ENCODE measurements around the gene ZNF343. TPM values are rescaled to one million over a fixed set of nuclear protein-coding genes. Genes with fewer than 3 reads are reported as not detected.

The ZNF343 gene
- total and polyA plus RNA-seq, 2 donors from 2014 or later, result 7.9 to 12.1 TPM

DNA sequence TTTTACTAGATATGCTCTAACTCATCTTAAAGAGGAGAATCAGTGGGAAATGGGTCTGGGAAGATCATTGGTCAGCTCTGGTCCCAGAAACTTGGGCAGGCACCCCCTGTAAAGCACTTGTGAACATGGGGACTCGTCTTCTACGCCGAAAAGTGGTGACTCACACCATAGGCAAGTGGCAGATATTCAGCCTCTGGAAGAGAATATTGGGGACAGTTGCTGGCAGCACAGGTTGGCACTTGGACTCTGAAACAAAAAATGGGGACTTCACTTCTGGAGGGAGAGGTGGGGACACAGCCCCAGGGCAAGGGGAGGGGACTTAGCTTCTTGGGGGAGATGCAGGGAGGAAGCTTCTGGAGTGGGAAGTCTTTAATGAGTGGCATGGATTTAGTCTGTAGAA is 11.9 kb upstream of the ZNF343 start:
- peaks cover 0 to 2% (median 0%) of the 10 kb centered on the region in 3 donors for H3K4me1 ChIP-seq (ENCODE audit: control insufficient read depth in 2 of 3, insufficient read depth in 2 of 3, low read depth in 1 of 3, low read length in 3 of 3)
- H3K36me3 ChIP-seq (ENCODE audit: control insufficient read depth in 2 of 3, insufficient read depth in 3 of 3, low read length in 3 of 3), result no peaks in the 10 kb centered on the region
- no peak for DNase-seq
- H3K27me3 ChIP-seq (ENCODE audit: control insufficient read depth, insufficient read depth, low read length), result no peaks in the 10 kb centered on the region
- H3K9me3 ChIP-seq (ENCODE audit: control insufficient read depth in 2 of 3, insufficient read depth in 1 of 3, low read length in 3 of 3), result peaks cover 0 to 1% (median 0%) of the 10 kb centered on the region in 3 donors
- H3K27ac ChIP-seq (ENCODE audit: low read depth in 2 of 2, low read length in 2 of 2), result no peak overlapping the region
- no peak overlapping the region for H3K4me3 ChIP-seq (ENCODE audit: low read length in 3 of 3)
- intact Hi-C loops (cut with DNase I), result no loop called here
- H3K9ac ChIP-seq (ENCODE audit: low read length in 3 of 3), result no peak overlapping the region
- TF ChIP-seq, protein P1, sequence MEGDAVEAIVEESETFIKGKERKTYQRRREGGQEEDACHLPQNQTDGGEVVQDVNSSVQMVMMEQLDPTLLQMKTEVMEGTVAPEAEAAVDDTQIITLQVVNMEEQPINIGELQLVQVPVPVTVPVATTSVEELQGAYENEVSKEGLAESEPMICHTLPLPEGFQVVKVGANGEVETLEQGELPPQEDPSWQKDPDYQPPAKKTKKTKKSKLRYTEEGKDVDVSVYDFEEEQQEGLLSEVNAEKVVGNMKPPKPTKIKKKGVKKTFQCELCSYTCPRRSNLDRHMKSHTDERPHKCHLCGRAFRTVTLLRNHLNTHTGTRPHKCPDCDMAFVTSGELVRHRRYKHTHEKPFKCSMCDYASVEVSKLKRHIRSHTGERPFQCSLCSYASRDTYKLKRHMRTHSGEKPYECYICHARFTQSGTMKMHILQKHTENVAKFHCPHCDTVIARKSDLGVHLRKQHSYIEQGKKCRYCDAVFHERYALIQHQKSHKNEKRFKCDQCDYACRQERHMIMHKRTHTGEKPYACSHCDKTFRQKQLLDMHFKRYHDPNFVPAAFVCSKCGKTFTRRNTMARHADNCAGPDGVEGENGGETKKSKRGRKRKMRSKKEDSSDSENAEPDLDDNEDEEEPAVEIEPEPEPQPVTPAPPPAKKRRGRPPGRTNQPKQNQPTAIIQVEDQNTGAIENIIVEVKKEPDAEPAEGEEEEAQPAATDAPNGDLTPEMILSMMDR (IDR thresholded peaks at IDR 0.05; ENCODE audit: borderline replicate concordance, extremely low read depth, insufficient read depth), result no peak
- FAIRE-seq, result no peak

DNA sequence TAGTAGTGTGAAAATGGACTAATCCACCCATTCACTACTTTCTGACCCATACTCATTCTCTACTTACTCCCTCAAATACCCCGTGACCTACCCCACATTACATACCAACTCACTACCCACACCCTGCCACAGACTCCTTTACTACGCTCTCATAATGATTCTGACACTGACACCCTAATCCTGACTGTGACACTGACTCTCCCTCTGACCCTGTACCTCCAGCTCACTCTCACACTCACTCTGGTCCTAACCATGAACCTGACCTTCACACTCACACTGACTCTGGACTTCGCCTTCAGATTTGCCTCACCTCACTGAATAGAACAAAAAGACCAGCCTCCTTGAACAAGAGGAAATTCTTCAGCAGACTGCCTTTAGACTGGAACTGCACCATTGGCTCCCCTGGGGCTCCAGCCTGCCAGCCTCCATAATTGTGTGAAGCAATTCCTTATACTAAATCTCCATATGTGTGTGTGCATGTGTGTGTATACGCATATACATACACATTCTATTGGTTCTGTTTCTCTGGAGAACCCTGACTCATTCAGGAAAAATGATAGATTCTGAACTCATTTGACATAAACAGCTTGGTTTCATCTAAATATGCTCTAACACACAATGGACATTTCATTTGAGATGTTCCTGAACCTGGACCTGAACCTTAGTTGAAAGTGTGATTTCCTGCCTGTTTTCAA is 10.5 kb upstream of the ZNF343 start:
- FAIRE-seq, result no peak

DNA sequence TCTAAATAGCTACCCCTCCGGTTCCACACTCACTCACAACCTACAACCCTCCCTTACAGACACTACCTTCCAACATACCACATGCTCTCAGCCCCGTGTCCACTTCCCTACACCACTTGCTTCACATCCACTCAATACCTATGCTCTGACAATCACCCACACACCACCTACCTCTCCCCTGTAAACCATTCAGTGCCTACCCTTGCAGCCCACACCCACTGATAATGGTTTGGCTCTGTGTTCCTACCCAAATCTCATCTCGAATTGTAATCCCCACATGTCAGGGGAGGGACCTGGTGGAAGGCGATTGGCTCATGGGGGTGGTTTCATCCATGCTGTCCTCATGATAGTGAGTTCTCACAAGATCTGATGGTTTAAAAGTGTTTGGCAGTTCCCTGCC is 9.8 kb upstream of the ZNF343 start:
- no peak for FAIRE-seq
- TF ChIP-seq, protein P1 (IDR thresholded peaks at IDR 0.05; ENCODE audit: borderline replicate concordance, extremely low read depth, insufficient read depth), result no peak
- intact Hi-C loops (cut with DNase I), result no loop called here

More for the DNA sequence above, 10.5 kb upstream of the ZNF343 start:
- DNase-seq, result no peak
- Histone ChIP-seq H3K4me1 (ENCODE audit: control insufficient read depth in 2 of 3, insufficient read depth in 2 of 3, low read depth in 1 of 3, low read length in 3 of 3) (peaks cover 0 to 2% (median 0%) of the 10 kb centered on the region in 3 donors), H3K9ac (ENCODE audit: low read length in 3 of 3) (no peak overlapping the region), H3K9me3 (ENCODE audit: control insufficient read depth in 2 of 3, insufficient read depth in 1 of 3, low read length in 3 of 3) (peaks cover 0 to 1% (median 0%) of the 10 kb centered on the region in 3 donors), H3K27me3 (ENCODE audit: control insufficient read depth, insufficient read depth, low read length) (no peaks in the 10 kb centered on the region), H3K36me3 (ENCODE audit: control insufficient read depth in 2 of 3, insufficient read depth in 3 of 3, low read length in 3 of 3) (no peaks in the 10 kb centered on the region), H3K27ac (ENCODE audit: low read depth in 2 of 2, low read length in 2 of 2) (no peak overlapping the region), H3K4me3 (ENCODE audit: low read length in 3 of 3) (no peak overlapping the region)
- TF ChIP-seq, protein P1 (IDR thresholded peaks at IDR 0.05; ENCODE audit: borderline replicate concordance, extremely low read depth, insufficient read depth), result no peak
- intact Hi-C loops (cut with DNase I), result no loop called here

More for the DNA sequence above, 9.8 kb upstream of the ZNF343 start:
- Histone ChIP-seq H3K27me3 (ENCODE audit: control insufficient read depth, insufficient read depth, low read length) (no peaks in the 10 kb centered on the region), H3K4me1 (ENCODE audit: control insufficient read depth in 2 of 3, insufficient read depth in 2 of 3, low read depth in 1 of 3, low read length in 3 of 3) (no peaks in the 10 kb centered on the region), H3K27ac (ENCODE audit: low read depth in 2 of 2, low read length in 2 of 2) (no peak overlapping the region), H3K9ac (ENCODE audit: low read length in 3 of 3) (no peak overlapping the region), H3K4me3 (ENCODE audit: low read length in 3 of 3) (no peak overlapping the region), H3K9me3 (ENCODE audit: control insufficient read depth in 2 of 3, insufficient read depth in 1 of 3, low read length in 3 of 3) (peaks cover 0 to 1% (median 0%) of the 10 kb centered on the region in 3 donors), H3K36me3 (ENCODE audit: control insufficient read depth in 2 of 3, insufficient read depth in 3 of 3, low read length in 3 of 3) (no peaks in the 10 kb centered on the region)
- no peak for DNase-seq
